HG03378 (cell line): ENCODE data around the gene PALM.

ENCODE experiments used
- ATAC-seq: cut with Tn5 transposase; IDR thresholded peaks from one replicate; pipeline ENCODE4 v1.9.1; 2021; ENCODE audit warnings: mild to moderate bottlenecking, moderate library complexity; ENCODE audit not compliant: unreplicated experiment

Gene PALM

GRCh38 chr19:750640-751423, 42.1 kb downstream of the PALM start, which contains the start of gene MISP:
Gene MISP (plus strand): TSS chr19:751112. CDS start chr19:756947, 5,835 bp downstream.
- ATAC-seq: no peak

- ATAC-seq: no peak
Observed at GRCh38 chr19:751501-752341, 43.0 kb downstream of the PALM start.

GRCh38 chr19:752652-753517, 44.1 kb downstream of the PALM start:
- ATAC-seq: no peak

- ATAC-seq: no peak
Observed at GRCh38 chr19:754530-754929, 45.8 kb downstream of the PALM start.

- no peak for ATAC-seq
Observed at GRCh38 chr19:755063-755462, 46.3 kb downstream of the PALM start.

GRCh38 chr19:756236-756635, 47.5 kb downstream of the PALM start:
- no peak for ATAC-seq

GRCh38 chr19:756821-757688, 48.3 kb downstream of the PALM start:
- ATAC-seq: no peak

- no peak for ATAC-seq
Observed at GRCh38 chr19:757811-758668, 49.3 kb downstream of the PALM start.

GRCh38 chr19:763181-763580, 54.4 kb downstream of the PALM start:
- ATAC-seq: no peak

GRCh38 chr19:763869-764268, 55.1 kb downstream of the PALM start:
- ATAC-seq: no peak

- ATAC-seq: no peak
Observed at GRCh38 chr19:764301-764700, 55.6 kb downstream of the PALM start.

GRCh38 chr19:765179-765738, 56.5 kb downstream of the PALM start:
- no peak for ATAC-seq

GRCh38 chr19:768424-768823, 59.7 kb downstream of the PALM start:
- no peak for ATAC-seq

GRCh38 chr19:769616-770015, 60.9 kb downstream of the PALM start:
- ATAC-seq: no peak

GRCh38 chr19:771332-771785, 62.6 kb downstream of the PALM start:
- no peak for ATAC-seq

- no peak for ATAC-seq
Observed at GRCh38 chr19:772063-772462, 63.3 kb downstream of the PALM start.

GRCh38 chr19:772730-773436, 64.1 kb downstream of the PALM start:
- ATAC-seq: no peak

GRCh38 chr19:776549-776948, 67.8 kb downstream of the PALM start:
- ATAC-seq: no peak
